GM06990 (cell line): ENCODE results near the gene CD93.
A peak's percentile ranks its signal among the peaks of the same experiment; 100 is the strongest.

ENCODE experiments used
- DNase-seq: peaks from one replicate; pipeline ENCODE4 v3.0.0-alpha.2; 2011; ENCODE audit not compliant: insufficient read length; ENCODE audit errors: extremely low read depth
- H3K27me3 ChIP-seq: replicated peaks from 2 replicates; pipeline ENCODE4 v1.6.0; 2011; ENCODE audit warnings: low read length; ENCODE audit not compliant: control insufficient read depth, insufficient read depth
- H3K36me3 ChIP-seq: 2 replicates; pipeline ENCODE4 v1.5.1; 2011; ENCODE audit warnings: low read length; ENCODE audit not compliant: control insufficient read depth, insufficient read depth
- H3K4me3 ChIP-seq: replicated peaks from 2 replicates; pipeline ENCODE4 v1.5.1; 2011; ENCODE audit warnings: low read depth, mild to moderate bottlenecking, control low read depth, low read length
- TF ChIP-seq, protein P1 (sequence below): IDR thresholded peaks from 2 replicates; pipeline ENCODE4 v1.5.1; 2011; ENCODE audit warnings: low read length, control low read depth, mild to moderate bottlenecking, inconsistent platforms; ENCODE audit not compliant: insufficient read depth, poor library complexity, severe bottlenecking

The CD93 gene

DNA sequence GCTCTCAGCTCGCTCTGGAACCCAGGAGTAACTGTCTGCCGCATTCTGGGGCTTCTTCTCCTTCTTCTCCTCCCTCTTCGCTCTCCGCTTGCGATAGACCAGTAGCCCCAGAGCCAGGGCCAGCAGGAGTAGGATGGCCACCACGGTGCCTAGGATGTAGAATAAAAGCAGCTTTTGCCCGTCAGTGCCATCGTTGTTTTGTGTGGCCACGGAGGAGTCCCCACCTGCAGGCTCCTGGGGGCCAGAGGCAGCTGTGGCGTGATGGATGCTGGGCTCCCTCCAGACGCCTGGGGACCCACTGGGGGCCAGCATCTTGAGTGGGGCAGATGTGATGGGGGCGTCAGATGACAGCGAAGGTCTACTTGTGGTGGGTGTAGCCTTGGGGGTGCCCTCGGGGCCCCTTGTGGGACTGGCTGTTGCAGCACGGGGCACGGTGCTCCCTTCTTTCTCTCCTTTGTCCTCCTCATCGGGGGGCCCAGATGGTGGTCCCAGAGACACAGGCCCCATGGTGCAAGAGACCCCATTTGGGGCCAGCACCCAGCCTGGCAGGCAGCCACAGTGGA is 1.8 kb downstream of the CD93 start:
- peak overlapping the region; percentile 9; the same call in 1 of the 2 replicates for H3K4me3 ChIP-seq
- no peaks in the 10 kb centered on the region for H3K27me3 ChIP-seq
- DNase-seq = no peak
- no peaks in the 10 kb centered on the region for H3K36me3 ChIP-seq
- TF ChIP-seq, protein P1, sequence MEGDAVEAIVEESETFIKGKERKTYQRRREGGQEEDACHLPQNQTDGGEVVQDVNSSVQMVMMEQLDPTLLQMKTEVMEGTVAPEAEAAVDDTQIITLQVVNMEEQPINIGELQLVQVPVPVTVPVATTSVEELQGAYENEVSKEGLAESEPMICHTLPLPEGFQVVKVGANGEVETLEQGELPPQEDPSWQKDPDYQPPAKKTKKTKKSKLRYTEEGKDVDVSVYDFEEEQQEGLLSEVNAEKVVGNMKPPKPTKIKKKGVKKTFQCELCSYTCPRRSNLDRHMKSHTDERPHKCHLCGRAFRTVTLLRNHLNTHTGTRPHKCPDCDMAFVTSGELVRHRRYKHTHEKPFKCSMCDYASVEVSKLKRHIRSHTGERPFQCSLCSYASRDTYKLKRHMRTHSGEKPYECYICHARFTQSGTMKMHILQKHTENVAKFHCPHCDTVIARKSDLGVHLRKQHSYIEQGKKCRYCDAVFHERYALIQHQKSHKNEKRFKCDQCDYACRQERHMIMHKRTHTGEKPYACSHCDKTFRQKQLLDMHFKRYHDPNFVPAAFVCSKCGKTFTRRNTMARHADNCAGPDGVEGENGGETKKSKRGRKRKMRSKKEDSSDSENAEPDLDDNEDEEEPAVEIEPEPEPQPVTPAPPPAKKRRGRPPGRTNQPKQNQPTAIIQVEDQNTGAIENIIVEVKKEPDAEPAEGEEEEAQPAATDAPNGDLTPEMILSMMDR = no peak

DNA sequence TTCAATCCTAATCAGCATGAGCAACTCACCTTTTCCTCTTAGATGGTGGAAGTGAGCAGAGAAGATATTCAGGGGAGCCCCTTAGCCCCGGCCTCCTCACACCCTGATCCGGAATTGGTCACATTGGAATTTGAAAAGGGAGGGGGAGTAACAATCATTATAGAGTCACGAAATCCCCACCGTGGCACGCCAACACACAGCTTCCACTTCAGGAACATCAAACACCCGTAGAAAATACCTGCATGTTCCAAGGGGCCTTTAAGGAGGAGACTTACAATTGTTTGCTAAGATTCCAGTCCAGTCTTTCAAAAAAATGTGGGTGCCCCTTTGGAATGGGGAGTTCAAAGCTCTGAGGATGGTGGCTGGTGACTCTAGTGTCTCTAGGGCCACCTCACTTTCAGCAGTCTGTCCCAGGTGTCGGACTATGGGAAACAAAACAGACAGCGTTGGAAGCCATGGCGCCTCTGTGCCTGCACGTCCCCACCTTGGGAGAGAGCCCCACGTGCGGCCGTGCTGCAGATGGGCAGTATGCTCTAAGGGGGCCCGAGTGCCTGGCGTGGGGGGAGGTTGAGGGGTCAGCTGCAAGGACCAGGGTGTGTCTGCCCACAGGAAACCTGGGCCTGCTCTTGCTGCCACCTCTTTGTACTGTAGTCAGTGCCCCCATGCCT is 2.4 kb downstream of the CD93 start:
- DNase-seq = no peak
- TF ChIP-seq, protein P1 = no peak
- Histone ChIP-seq H3K36me3 (no peaks in the 10 kb centered on the region), H3K4me3 (peak overlapping the region; percentile 7), H3K27me3 (no peaks in the 10 kb centered on the region)

DNA sequence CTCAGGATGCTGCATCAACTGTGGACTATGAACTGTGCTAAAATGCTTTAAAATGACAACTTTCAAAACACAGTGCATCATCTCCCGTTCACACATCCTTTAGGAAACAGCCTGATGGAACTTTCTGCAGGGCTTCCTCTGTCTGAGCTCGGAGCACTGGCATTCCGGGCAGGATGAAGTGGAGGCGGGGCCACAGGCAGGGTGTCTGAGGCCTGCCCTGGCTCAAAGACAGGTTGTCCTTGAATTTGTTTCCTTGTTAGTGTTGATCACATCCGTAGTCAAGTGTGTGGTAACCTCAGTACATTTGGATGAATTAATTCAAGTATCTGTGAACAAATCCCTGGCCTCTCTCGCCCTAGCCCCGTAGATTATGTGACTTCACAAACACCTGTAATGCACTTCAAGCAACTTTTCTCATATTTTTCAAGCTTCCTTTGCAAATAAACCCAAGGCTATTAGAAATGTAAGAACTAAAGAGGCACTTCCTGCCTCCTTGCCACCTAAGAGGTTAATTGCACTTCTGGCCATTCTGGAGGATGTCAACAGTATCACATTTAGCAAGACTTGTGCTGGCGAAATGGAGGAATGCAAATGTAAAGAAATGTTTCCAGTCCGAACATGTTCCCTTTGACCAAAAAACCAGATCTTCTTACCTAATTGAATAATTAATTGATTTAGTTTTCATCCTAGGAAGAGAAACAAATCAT is 3.1 kb downstream of the CD93 start:
- TF ChIP-seq, protein P1 = no peak
- H3K4me3 ChIP-seq = no peak overlapping the region
- no peaks in the 10 kb centered on the region for H3K36me3 ChIP-seq
- no peaks in the 10 kb centered on the region for H3K27me3 ChIP-seq
- DNase-seq = no peak

DNA sequence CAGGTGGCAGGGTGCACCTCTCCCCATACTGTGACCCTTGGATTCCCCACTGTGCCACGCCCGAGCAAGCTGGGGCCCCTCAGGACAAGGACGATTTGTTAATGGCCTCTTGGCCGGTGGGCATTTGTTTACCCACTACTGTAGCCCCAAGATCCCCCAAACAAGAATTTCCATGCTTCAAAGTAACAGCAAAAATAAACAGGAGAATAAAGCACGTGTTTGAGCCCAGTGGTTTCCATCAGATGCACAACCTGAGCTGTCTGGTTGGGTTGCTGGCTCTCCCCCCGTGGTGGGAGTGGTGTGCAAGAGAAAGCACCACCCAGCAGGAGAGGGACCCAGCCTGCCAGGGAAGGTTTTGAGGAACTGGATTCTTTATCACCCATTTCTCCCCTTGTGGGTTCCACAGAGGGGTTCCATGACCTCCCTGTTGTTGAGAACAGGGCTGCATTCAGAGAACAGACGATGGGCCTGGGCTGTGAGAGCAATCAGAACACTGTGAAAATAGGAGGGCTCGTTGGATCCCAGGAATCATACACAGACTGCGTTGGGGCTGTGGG is 4.8 kb downstream of the CD93 start:
- no peak for DNase-seq
- Histone ChIP-seq H3K36me3 (no peaks in the 10 kb centered on the region), H3K4me3 (no peak overlapping the region), H3K27me3 (no peaks in the 10 kb centered on the region)
- TF ChIP-seq, protein P1 = no peak

DNA sequence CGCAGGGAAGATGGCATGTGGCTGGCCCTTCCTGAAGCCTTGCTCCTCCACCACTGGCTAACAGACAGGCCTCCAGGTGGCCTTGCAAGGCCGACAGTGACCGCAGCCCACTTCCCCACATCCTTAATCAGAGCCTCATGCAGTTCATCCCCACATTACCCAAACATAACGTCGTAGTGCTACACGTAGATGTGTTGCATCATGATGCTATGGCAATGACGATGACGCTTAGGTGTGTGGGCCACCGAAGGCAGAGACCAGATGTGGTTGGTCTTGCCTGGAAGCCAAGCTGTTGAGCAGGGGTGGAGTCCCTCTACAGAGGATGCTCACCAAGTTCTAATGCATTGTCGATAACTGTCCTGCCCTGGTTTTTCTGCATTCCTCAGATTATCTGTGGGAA is 5.6 kb downstream of the CD93 start:
- no peak for DNase-seq
- H3K4me3 ChIP-seq = no peak overlapping the region
- H3K27me3 ChIP-seq = no peaks in the 10 kb centered on the region

More for the DNA sequence above, 5.6 kb downstream of the CD93 start:
- TF ChIP-seq, protein P1 = no peak
- H3K36me3 ChIP-seq = no peaks in the 10 kb centered on the region
